K562 (cell line): ENCODE data around the gene DOK1. TPM values are rescaled to one million over a fixed set of nuclear protein-coding genes. Genes with fewer than 3 reads are reported as not detected.

Source experiments
- BMI1 ChIP-seq: fragments of 150-350 bp; IDR thresholded peaks from 2 replicates; pipeline ENCODE4 v1.6.1; 2014; ENCODE audit warnings: low read length
- CBX5 ChIP-seq: IDR thresholded peaks from 2 replicates; pipeline ENCODE4 v1.6.1; 2014; ENCODE audit warnings: low read depth, borderline replicate concordance
- L3MBTL2 ChIP-seq: fragments of 450-650 bp; IDR thresholded peaks from 2 replicates; pipeline ENCODE4 v1.6.1; 2016; ENCODE audit warnings: mild to moderate bottlenecking, moderate library complexity
- MAZ ChIP-seq, 2 experiments: fragments of 450-650 bp in 1 of 2; sonication (generic) in 1 of 2; formaldehyde crosslinking; IDR thresholded peaks in 1 of 2; conservative IDR thresholded peaks in 1 of 2; 2 replicates each; pipeline versions ENCODE4 v1.4.0 to v1.5.0; 2020; ENCODE audit warnings: mild to moderate bottlenecking in 1 of 2, missing genetic modification reagents in 1 of 2
- POU5F1 ChIP-seq: fragments of 150-350 bp; IDR thresholded peaks from 2 replicates; pipeline ENCODE4 v1.6.1; 2014; ENCODE audit warnings: borderline replicate concordance, low read length, low read depth, mild to moderate bottlenecking; ENCODE audit not compliant: partially characterized antibody
- SIRT6 ChIP-seq: IDR thresholded peaks from one replicate; pipeline ENCODE4 v1.6.1; 2012; ENCODE audit warnings: low read depth, mild to moderate bottlenecking, control low read depth, inconsistent platforms, low read length, moderate library complexity
- TGIF2 ChIP-seq: sonication (generic); formaldehyde crosslinking; IDR thresholded peaks from 2 replicates; pipeline ENCODE4 v1.8.1; 2022; ENCODE audit warnings: mild to moderate bottlenecking, missing genetic modification reagents, moderate library complexity
- ZNF263 ChIP-seq: sonication (generic); formaldehyde crosslinking; IDR thresholded peaks from 2 replicates; pipeline ENCODE4 v1.8.0; 2022; ENCODE audit warnings: mild to moderate bottlenecking, missing genetic modification reagents, borderline replicate concordance
- ZNF79 ChIP-seq: fragments of 250-450 bp; sonication (Bioruptor Pico); IDR thresholded peaks from 2 replicates; pipeline ENCODE4 v1.4.0; 2020; ENCODE audit warnings: low read depth, mild to moderate bottlenecking, moderate library complexity
- polyA plus RNA-seq, 8 experiments: library from polyadenylated mRNA; depleted of rRNA in 4 of 8; stranded (reverse) in 5 of 8; unstranded in 3 of 8; fragments of >200 nt; fragmentation: Nextera tagmentation in 2 of 8; fragmentation: Illumina TruSeq in 1 of 8; extraction: Ambion mirVana in 2 of 8; extraction: Trizol in 1 of 8; gene quantifications; 2 replicates each; pipeline versions ENCODE4 v1.2.1 to v1.2.3, GENCODE V29; 2011 to 2014; ENCODE audit warnings: inconsistent platforms in 1 of 8, missing spikeins in 1 of 8
- total RNA-seq, 7 experiments: library from RNA; depleted of rRNA in 6 of 7; stranded (reverse); fragments of >200 nt in 6 of 7; fragmentation: Illumina TruSeq in 2 of 7; extraction: Trizol in 2 of 7; gene quantifications; 2 replicates each; pipeline versions ENCODE4 v1.2.1 to v1.2.3, GENCODE V29; 2011 to 2021; ENCODE audit warnings: low replicate concordance in 1 of 7
- TF ChIP-seq, protein P1 (sequence below): fragments of 200-800 bp; sonication (Bioruptor generic); IDR thresholded peaks from 2 replicates; pipeline ENCODE4 v1.6.1; 2017; ENCODE audit warnings: missing genetic modification characterization, missing compliant biosample characterization
- TF ChIP-seq, protein P2 (sequence below): fragments of 450-650 bp; IDR thresholded peaks from 2 replicates; pipeline ENCODE4 v1.6.1; 2017; ENCODE audit warnings: mild to moderate bottlenecking, moderate library complexity
- TF ChIP-seq, protein P3 (sequence below), 2 experiments: fragments of 450-650 bp; IDR thresholded peaks; 2 replicates each; pipeline ENCODE4 v1.6.1; 2016; ENCODE audit warnings: mild to moderate bottlenecking in 2 of 2, borderline replicate concordance in 1 of 2, low read depth in 1 of 2, moderate library complexity in 1 of 2
- TF ChIP-seq, protein P4 (sequence below), 3 experiments: IDR thresholded peaks in 2 of 3; conservative IDR thresholded peaks in 1 of 3; 2 replicates each; pipeline ENCODE4 v1.5.1; 2011 to 2012; ENCODE audit warnings: low read length in 3 of 3, mild to moderate bottlenecking in 3 of 3, control low read depth in 2 of 3, improper control_type of control experiment in 1 of 3, inconsistent platforms in 1 of 3, low read depth in 1 of 3, mixed read lengths in 1 of 3, moderate library complexity in 1 of 3; ENCODE audit not compliant: insufficient read depth in 2 of 3

DOK1 gene
- total and polyA plus RNA-seq, 9 of the 15 experiments (the other 6 are each of a cell fraction or from before 2014, with no cell fraction given), result 0.59 to 36.4 (median 16.1) TPM

DNA sequence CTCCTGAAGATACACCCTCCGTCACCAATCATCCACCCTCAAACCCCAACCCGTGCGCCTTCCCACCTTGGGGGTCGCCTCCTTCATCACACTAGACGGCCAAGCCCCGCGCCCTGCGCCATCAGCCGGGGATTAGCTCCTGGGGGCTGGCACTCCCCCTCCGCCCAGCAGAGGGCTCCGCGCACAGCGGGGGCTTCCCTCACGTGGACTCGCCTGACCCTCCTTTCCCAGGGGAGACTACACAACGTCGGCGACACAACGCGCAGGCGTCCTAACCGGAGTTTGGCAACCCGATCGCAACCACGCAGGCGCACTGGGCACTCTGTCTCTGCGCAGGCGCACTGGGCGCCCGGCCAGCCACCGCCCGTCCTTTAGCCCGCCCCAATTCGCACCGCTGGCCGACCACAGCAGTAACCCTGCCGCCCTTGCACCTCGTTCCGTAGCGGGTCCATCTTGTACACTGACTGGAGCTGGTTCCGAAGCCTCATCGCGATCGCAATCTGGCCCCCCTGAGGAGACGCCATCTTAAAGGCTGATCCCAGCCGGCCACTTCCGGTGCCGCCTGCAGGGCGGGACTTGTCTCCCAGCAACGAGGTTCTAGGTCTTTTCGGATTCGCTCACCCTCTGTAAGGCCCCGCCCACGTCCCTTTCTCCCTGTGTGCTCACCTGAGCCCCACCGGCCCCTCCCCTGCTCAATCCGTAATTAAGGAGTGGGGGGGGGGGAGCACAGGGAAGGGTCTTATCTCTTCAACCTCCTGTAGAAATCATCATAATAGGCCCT lies 47.2 kb upstream of the DOK1 start, which contains the start of gene PCGF1 (continued):
- TF ChIP-seq SIRT6 (no peak), L3MBTL2 (no peak; the same call in none of the 2 replicates), POU5F1 (peak; percentile 55), ZNF79 (CRISPR knock-in tag) (no peak), BMI1 (peak; percentile 82), TGIF2 (CRISPR knock-in tag) (no peak), MAZ (CRISPR knock-in tag; conservative IDR thresholded peaks at IDR 0.05 in 1 of 2, IDR thresholded peaks at IDR 0.05 in 1 of 2) (peak; percentile 57 to 75), ZNF263 (CRISPR knock-in tag) (no peak), CBX5 (no peak)
- TF ChIP-seq, protein P1, sequence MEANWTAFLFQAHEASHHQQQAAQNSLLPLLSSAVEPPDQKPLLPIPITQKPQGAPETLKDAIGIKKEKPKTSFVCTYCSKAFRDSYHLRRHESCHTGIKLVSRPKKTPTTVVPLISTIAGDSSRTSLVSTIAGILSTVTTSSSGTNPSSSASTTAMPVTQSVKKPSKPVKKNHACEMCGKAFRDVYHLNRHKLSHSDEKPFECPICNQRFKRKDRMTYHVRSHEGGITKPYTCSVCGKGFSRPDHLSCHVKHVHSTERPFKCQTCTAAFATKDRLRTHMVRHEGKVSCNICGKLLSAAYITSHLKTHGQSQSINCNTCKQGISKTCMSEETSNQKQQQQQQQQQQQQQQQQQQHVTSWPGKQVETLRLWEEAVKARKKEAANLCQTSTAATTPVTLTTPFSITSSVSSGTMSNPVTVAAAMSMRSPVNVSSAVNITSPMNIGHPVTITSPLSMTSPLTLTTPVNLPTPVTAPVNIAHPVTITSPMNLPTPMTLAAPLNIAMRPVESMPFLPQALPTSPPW (CRISPR knock-in tag), result peak; percentile 96
- TF ChIP-seq, protein P2, sequence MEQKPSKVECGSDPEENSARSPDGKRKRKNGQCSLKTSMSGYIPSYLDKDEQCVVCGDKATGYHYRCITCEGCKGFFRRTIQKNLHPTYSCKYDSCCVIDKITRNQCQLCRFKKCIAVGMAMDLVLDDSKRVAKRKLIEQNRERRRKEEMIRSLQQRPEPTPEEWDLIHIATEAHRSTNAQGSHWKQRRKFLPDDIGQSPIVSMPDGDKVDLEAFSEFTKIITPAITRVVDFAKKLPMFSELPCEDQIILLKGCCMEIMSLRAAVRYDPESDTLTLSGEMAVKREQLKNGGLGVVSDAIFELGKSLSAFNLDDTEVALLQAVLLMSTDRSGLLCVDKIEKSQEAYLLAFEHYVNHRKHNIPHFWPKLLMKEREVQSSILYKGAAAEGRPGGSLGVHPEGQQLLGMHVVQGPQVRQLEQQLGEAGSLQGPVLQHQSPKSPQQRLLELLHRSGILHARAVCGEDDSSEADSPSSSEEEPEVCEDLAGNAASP, result no peak
- TF ChIP-seq, protein P3, sequence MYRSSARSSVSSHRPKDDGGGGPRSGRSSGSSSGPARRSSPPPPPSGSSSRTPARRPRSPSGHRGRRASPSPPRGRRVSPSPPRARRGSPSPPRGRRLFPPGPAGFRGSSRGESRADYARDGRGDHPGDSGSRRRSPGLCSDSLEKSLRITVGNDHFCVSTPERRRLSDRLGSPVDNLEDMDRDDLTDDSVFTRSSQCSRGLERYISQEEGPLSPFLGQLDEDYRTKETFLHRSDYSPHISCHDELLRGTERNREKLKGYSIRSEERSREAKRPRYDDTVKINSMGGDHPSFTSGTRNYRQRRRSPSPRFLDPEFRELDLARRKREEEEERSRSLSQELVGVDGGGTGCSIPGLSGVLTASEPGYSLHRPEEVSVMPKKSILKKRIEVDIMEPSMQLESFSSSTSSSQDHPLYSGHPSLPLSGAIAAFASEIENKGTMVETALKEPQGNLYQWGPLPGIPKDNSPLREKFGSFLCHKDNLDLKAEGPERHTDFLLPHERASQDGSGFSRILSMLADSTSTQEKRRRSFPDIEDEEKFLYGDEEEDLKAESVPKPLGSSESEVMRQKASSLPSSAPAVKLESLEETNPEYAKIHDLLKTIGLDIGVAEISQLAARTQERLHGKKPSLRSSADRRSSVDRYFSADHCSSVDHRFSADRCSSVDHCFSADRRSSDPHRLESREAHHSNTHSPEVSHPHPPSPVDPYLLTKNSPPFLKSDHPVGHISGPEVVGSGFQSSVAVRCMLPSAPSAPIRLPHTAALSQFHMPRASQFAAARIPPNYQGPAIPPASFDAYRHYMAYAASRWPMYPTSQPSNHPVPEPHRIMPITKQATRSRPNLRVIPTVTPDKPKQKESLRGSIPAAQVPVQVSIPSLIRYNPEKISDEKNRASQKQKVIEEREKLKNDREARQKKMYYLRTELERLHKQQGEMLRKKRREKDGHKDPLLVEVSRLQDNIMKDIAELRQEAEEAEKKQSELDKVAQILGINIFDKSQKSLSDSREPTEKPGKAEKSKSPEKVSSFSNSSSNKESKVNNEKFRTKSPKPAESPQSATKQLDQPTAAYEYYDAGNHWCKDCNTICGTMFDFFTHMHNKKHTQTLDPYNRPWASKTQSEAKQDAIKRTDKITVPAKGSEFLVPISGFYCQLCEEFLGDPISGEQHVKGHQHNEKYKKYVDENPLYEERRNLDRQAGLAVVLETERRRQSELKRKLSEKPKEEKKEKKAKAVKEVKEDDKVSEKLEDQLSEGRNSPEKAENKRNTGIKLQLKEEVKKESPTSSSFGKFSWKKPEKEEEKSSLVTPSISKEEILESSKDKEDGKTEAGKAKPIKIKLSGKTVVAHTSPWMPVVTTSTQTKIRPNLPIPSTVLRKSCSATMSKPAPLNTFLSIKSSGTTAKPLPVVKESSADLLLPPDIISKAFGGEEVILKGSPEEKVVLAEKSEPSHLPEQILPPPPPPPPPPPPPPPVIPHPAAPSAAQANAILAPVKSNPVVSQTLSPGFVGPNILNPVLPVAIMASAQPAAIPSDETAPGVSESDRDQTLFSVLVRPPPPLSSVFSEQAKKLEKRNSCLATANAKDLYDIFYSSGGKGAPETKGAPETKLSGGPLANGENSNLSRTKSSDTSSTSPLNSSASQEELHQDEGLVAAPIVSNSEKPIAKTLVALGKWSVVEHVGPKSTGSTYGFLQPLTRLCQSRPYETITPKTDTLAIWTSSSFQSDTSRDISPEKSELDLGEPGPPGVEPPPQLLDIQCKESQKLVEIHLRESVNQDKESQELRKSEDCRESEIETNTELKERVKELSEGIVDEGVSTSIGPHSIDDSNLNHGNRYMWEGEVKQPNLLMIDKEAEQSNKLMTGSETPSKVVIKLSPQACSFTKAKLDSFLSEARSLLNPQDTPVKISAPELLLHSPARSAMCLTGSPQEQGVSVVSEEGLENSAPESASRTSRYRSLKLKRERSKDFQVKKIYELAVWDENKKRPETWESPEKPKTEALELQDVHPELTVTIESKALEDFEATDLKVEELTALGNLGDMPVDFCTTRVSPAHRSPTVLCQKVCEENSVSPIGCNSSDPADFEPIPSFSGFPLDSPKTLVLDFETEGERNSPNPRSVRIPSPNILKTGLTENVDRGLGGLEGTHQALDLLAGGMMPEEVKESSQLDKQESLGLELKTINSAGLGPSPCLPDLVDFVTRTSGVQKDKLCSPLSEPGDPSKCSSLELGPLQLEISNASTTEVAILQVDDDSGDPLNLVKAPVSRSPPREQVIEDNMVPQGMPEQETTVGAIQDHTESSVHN (IDR thresholded peaks at IDR 0.05; ENCODE audit: borderline replicate concordance in 1 of 2, low read depth in 1 of 2), result no peak
- TF ChIP-seq, protein P4, sequence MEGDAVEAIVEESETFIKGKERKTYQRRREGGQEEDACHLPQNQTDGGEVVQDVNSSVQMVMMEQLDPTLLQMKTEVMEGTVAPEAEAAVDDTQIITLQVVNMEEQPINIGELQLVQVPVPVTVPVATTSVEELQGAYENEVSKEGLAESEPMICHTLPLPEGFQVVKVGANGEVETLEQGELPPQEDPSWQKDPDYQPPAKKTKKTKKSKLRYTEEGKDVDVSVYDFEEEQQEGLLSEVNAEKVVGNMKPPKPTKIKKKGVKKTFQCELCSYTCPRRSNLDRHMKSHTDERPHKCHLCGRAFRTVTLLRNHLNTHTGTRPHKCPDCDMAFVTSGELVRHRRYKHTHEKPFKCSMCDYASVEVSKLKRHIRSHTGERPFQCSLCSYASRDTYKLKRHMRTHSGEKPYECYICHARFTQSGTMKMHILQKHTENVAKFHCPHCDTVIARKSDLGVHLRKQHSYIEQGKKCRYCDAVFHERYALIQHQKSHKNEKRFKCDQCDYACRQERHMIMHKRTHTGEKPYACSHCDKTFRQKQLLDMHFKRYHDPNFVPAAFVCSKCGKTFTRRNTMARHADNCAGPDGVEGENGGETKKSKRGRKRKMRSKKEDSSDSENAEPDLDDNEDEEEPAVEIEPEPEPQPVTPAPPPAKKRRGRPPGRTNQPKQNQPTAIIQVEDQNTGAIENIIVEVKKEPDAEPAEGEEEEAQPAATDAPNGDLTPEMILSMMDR (IDR thresholded peaks at IDR 0.05 in 2 of 3, conservative IDR thresholded peaks at IDR 0.05 in 1 of 3; ENCODE audit: insufficient read depth in 2 of 3, low read depth in 1 of 3, low read length in 3 of 3), result peak; percentile 42 to 57 (median 54); a peak in 5 of 6 replicates
